Measurements from ENCODE around the gene NUDT22.

- TF ChIP-seq CTCF (conservative IDR thresholded peaks at IDR 0.05; ENCODE audit: low read depth, low read length), result no peak
- TF ChIP-seq EZH2 (IDR thresholded peaks at IDR 0.05; ENCODE audit: borderline replicate concordance, low read depth, low read length, poor library complexity, severe bottlenecking), result no peak
These were observed 40.8 kb upstream of the NUDT22 start for GRCh38 chr11:64185175-64185692.

All from A673 (cell line).